Upper lobe of left lung (tissue), 6 donors: ENCODE data around the gene KCNMB1. TPM values are rescaled to one million over a fixed set of nuclear protein-coding genes. Genes with fewer than 3 reads are reported as not detected.
A peak's percentile ranks its signal among the peaks of the same experiment; 100 is the strongest.

Experiments
- ATAC-seq, 2 donors: fragments of 200-7000 bp; cut with Tn5 transposase; one replicate each; pipeline ENCODE4 v1.9.1; 2022; ENCODE audit warnings: mild to moderate bottlenecking in 2 of 2, moderate library complexity in 2 of 2; ENCODE audit not compliant: low FRiP score in 2 of 2
- DNase-seq, 2 donors: peaks; one replicate each; pipeline ENCODE4 v3.0.0-alpha.2; 2019 to 2020
- H3K27ac ChIP-seq, 4 donors: fragments of 200-600 bp; sonication (generic); one replicate each; pipeline ENCODE4 v1.5.1; 2016 to 2019
- H3K27me3 ChIP-seq, 4 donors: fragments of 200-600 bp; sonication (generic); one replicate each; pipeline ENCODE4 v1.5.1; 2017 to 2019
- H3K36me3 ChIP-seq, 4 donors: fragments of 200-600 bp; sonication (generic); one replicate each; pipeline ENCODE4 v1.5.1; 2016 to 2019
- H3K4me1 ChIP-seq, 4 donors: fragments of 200-600 bp; sonication (generic); one replicate each; pipeline ENCODE4 v1.5.1; 2018 to 2019
- H3K4me3 ChIP-seq, 4 donors: fragments of 200-600 bp; sonication (generic); one replicate each; pipeline ENCODE4 v1.5.1; 2017 to 2019; ENCODE audit warnings: mild to moderate bottlenecking in 2 of 4, moderate library complexity in 1 of 4
- H3K9me3 ChIP-seq, 4 donors: fragments of 200-600 bp; sonication (generic); one replicate each; pipeline ENCODE4 v1.5.1; 2018 to 2019
- EP300 ChIP-seq, 4 donors: sonication (generic); formaldehyde crosslinking; IDR thresholded peaks; one replicate each; pipeline ENCODE4 v1.5.1; 2017; ENCODE audit warnings: antibody characterized with exemption in 4 of 4, control low read depth in 2 of 4
- POLR2A ChIP-seq, 4 donors: fragments of 450-650 bp; IDR thresholded peaks; one replicate each; pipeline ENCODE4 v1.5.1; 2016 to 2017; ENCODE audit warnings: antibody characterized with exemption in 4 of 4, mild to moderate bottlenecking in 2 of 4
- POLR2AphosphoS5 ChIP-seq, 2 donors: sonication (generic); formaldehyde crosslinking; IDR thresholded peaks; one replicate each; pipeline ENCODE4 v1.5.1; 2017; ENCODE audit warnings: antibody characterized with exemption in 2 of 2
- WGBS, 2 donors: methylation state at CpG; one replicate each; pipeline ENCODE4 v1.1.5; 2017 to 2018; 5-methylcytosine and 5-hydroxymethylcytosine counted together
- total RNA-seq, 6 donors: library from RNA; depleted of rRNA in 4 of 6; stranded (reverse); fragments of >200 nt in 4 of 6; gene quantifications; one replicate each; pipeline versions ENCODE4 v1.1.0 to v1.2.1, GENCODE V29; 2016 to 2021
- TF ChIP-seq, protein P1 (sequence below), 6 experiments: fragments of 450-650 bp in 4 of 6; fragments of 200-600 bp in 2 of 6; sonication (generic) in 2 of 6; IDR thresholded peaks; one replicate each; pipeline ENCODE4 v1.5.1; 2016 to 2019; ENCODE audit warnings: antibody characterized with exemption in 6 of 6
- donor health status: DM: no; HTN: no; CAD: no; lungs with moderate emphysema.
- donor health status: DM: no; HTN: yes; CAD: no; lungs with severe emphysema.

KCNMB1 gene
- total RNA-seq, 6 donors from 2014 or later: 1.1 to 5.3 (median 2.0) TPM

DNA sequence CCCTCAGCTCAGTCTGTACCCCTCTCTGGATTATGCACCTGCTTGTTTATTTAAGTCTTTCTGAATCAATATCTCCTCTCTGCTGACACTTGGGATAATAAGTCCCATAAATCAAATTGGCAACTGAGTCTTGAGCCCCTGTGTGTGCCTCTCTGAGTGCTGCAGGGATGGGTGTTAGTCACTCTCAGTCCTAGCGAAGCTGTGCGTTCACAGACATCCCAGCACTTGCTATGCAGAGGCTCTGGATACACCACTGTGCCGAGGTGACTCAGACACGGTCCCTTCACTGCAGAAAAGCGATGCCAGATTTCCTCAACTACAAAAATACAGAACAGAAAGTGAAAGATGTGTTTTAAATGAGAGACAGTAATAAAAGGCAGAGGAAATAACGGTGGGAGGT lies 4.1 kb upstream of the KCNMB1 start:
- 64 to 65% methylated on average over 6 of the region's 6 CpGs for WGBS, 2 donors
- no peak for DNase-seq
- peaks cover 0 to 10% (median 5%) of the 10 kb centered on the region in 4 donors for H3K4me1 ChIP-seq
- H3K27ac ChIP-seq: no peak overlapping the region
- no peaks in the 10 kb centered on the region for H3K36me3 ChIP-seq
- no peaks in the 10 kb centered on the region for H3K9me3 ChIP-seq
- no peaks in the 10 kb centered on the region for H3K27me3 ChIP-seq
- no peak for TF ChIP-seq POLR2A (IDR thresholded peaks at IDR 0.05)
- no peak for TF ChIP-seq POLR2AphosphoS5 (IDR thresholded peaks at IDR 0.05)
- TF ChIP-seq, protein P1, sequence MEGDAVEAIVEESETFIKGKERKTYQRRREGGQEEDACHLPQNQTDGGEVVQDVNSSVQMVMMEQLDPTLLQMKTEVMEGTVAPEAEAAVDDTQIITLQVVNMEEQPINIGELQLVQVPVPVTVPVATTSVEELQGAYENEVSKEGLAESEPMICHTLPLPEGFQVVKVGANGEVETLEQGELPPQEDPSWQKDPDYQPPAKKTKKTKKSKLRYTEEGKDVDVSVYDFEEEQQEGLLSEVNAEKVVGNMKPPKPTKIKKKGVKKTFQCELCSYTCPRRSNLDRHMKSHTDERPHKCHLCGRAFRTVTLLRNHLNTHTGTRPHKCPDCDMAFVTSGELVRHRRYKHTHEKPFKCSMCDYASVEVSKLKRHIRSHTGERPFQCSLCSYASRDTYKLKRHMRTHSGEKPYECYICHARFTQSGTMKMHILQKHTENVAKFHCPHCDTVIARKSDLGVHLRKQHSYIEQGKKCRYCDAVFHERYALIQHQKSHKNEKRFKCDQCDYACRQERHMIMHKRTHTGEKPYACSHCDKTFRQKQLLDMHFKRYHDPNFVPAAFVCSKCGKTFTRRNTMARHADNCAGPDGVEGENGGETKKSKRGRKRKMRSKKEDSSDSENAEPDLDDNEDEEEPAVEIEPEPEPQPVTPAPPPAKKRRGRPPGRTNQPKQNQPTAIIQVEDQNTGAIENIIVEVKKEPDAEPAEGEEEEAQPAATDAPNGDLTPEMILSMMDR (IDR thresholded peaks at IDR 0.05): no peak
- TF ChIP-seq EP300 (IDR thresholded peaks at IDR 0.05): no peak
- peak in 1 of 2 donors; percentile 48 for ATAC-seq
- no peak overlapping the region for H3K4me3 ChIP-seq

DNA sequence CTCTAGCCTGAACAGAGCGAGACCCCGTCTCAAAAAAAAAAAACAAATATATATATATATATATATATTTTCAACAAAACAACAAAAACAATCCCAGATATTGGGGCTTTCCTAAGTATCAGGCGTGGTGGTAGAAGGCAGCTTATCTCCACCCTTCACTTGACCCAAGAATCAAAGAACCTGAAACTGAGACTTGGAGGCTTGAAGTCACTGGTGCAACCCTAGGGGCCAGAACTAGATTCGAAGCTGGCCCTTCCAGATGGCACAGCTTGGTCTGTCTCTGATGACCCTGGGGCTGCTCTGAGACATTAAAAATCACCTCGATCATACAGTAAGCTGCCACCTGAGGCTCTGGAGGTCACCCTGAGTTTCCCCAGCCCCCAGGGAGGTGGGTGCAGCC lies 1.3 kb upstream of the KCNMB1 start:
- Histone ChIP-seq H3K4me1 (peaks cover 9 to 18% (median 11%) of the 10 kb centered on the region in 4 donors), H3K27ac (no peak overlapping the region), H3K36me3 (no peaks in the 10 kb centered on the region), H3K4me3 (no peak overlapping the region), H3K27me3 (no peaks in the 10 kb centered on the region), H3K9me3 (no peaks in the 10 kb centered on the region)
- 82 to 93% methylated on average over 4 to 5 of the region's 5 CpGs for WGBS, 2 donors
- ATAC-seq (no peak), DNase-seq (no peak)
- TF ChIP-seq POLR2AphosphoS5 (IDR thresholded peaks at IDR 0.05) (no peak), POLR2A (IDR thresholded peaks at IDR 0.05) (no peak), EP300 (IDR thresholded peaks at IDR 0.05) (no peak)
- TF ChIP-seq, protein P1 (IDR thresholded peaks at IDR 0.05): no peak

DNA sequence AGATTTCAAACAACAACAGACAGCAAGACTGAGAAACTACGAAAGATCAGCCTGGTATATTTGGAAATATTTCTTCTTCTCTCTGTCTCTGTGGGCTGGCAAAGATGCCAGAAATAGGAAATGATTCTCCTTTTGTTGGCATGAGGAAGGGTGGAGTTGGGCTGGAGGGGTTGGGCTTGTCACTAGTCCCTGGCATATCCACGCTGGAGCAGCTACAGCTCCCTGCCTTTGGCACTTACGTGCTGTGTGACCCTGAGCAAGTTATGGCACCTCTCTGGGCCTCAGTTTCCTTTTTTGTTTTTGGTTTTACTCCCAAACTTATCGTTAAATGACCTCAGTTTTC lies 354 bp upstream of the KCNMB1 start:
- Histone ChIP-seq H3K4me3 (peak overlapping the region; percentile 32 to 51 (median 36)), H3K9me3 (no peaks in the 10 kb centered on the region), H3K27ac (peak overlapping the region in 3 of 4 donors; percentile 42 to 75 (median 47)), H3K27me3 (no peaks in the 10 kb centered on the region), H3K36me3 (no peaks in the 10 kb centered on the region), H3K4me1 (peaks cover 9 to 18% (median 11%) of the 10 kb centered on the region in 4 donors)
- no peak for DNase-seq
- WGBS, 2 donors: 48 to 55% methylated on average over 4 of the region's 4 CpGs
- TF ChIP-seq POLR2A (IDR thresholded peaks at IDR 0.05): peak in 1 of 4 donors; percentile 16
- no peak for TF ChIP-seq EP300 (IDR thresholded peaks at IDR 0.05)
- TF ChIP-seq, protein P1 (IDR thresholded peaks at IDR 0.05): no peak
- TF ChIP-seq POLR2AphosphoS5 (IDR thresholded peaks at IDR 0.05): no peak
- peak in 1 of 2 donors; percentile 57 for ATAC-seq

DNA sequence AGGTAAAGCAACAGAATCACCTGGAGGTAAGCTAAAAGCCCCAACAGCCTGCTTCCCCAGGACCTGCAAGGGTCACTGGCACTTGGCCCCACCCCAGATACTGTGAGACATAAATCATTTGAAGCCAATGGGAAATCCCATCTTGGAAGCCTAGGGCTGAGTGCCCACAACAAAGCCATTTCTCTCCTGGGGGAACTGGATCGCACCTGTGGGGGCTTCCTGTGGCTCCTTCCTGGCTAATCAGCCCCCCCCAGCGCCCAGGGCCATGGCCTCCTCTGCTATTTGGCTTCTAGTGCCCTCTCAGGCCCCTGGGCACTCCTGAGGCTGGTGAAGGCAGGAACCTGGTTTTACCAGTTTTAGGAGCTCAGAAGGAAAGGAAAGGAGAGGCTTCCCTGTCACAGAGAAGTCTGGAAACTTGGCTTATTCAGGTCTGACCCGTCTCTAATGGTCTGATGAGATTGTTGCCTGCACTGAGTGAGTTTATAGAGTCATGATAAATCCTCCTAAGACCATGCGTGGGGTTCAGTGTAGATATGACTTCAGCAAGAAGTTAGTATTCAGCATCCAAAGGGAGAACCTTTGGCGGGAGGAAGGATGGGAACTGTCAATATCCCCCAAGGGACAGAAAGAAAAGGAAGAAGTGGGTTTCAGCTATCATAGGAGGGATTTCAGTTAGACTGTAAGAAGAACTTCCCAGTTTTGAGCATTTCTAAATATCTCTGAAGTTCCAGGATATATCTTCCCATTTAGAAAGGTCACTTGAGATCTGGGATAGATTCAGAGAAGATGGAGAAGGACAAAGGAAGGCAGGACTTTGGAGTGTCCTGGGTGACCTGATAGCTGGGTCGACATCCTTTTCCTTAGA lies 1.2 kb downstream of the KCNMB1 start:
- peaks cover 9 to 18% (median 11%) of the 10 kb centered on the region in 4 donors for H3K4me1 ChIP-seq
- no peak overlapping the region for H3K27ac ChIP-seq
- peaks cover 0 to 5% (median 0%) of the 10 kb centered on the region in 4 donors for H3K36me3 ChIP-seq
- DNase-seq (no peak), ATAC-seq (no peak)
- 58 to 66% methylated on average over 4 to 6 of the region's 6 CpGs for WGBS, 2 donors
- no peaks in the 10 kb centered on the region for H3K9me3 ChIP-seq
- no peaks in the 10 kb centered on the region for H3K27me3 ChIP-seq
- TF ChIP-seq POLR2A (IDR thresholded peaks at IDR 0.05) (peak in 1 of 4 donors; percentile 12), EP300 (IDR thresholded peaks at IDR 0.05) (no peak), POLR2AphosphoS5 (IDR thresholded peaks at IDR 0.05) (no peak)
- TF ChIP-seq, protein P1 (IDR thresholded peaks at IDR 0.05): no peak
- peak overlapping the region in 2 of 4 donors; percentile 32 to 51 for H3K4me3 ChIP-seq
